ENCODE measurements around the gene TMEM183A.

The TMEM183A gene

GRCh38 chr1:203065191-203065590, 58.0 kb downstream of the TMEM183A start:
- no peak for TF ChIP-seq CTCF (IDR thresholded peaks at IDR 0.05; ENCODE audit: low read depth, low read length)
- no peak overlapping the region for H3K4me3 ChIP-seq (ENCODE audit: low read depth, low read length)
- in situ Hi-C loops (cut with HindIII; ENCODE audit: low sequenced_read_pairs): no loop called here
- no peak for DNase-seq (ENCODE audit: low read depth, low spot score)

- TF ChIP-seq CTCF (IDR thresholded peaks at IDR 0.05; ENCODE audit: low read depth, low read length): no peak
- H3K4me3 ChIP-seq (ENCODE audit: low read depth, low read length): no peak overlapping the region
- no peak for DNase-seq (ENCODE audit: low read depth, low spot score)
- in situ Hi-C loops (cut with HindIII; ENCODE audit: low sequenced_read_pairs): no loop called here
Observed at GRCh38 chr1:203065986-203066385, 58.8 kb downstream of the TMEM183A start.

- in situ Hi-C loops (cut with HindIII; ENCODE audit: low sequenced_read_pairs): no loop called here
- no peak overlapping the region for H3K4me3 ChIP-seq (ENCODE audit: low read depth, low read length)
- no peak for DNase-seq (ENCODE audit: low read depth, low spot score)
- no peak for TF ChIP-seq CTCF (IDR thresholded peaks at IDR 0.05; ENCODE audit: low read depth, low read length)
Observed at GRCh38 chr1:203066965-203067364, 59.8 kb downstream of the TMEM183A start.

GRCh38 chr1:203069030-203069747, 62.0 kb downstream of the TMEM183A start:
- no peak for TF ChIP-seq CTCF (IDR thresholded peaks at IDR 0.05; ENCODE audit: low read depth, low read length)
- no peak overlapping the region for H3K4me3 ChIP-seq (ENCODE audit: low read depth, low read length)
- DNase-seq (ENCODE audit: low read depth, low spot score): no peak
- in situ Hi-C loops (cut with HindIII; ENCODE audit: low sequenced_read_pairs): no loop called here

GRCh38 chr1:203072002-203072602, 64.9 kb downstream of the TMEM183A start:
- no peak overlapping the region for H3K4me3 ChIP-seq (ENCODE audit: low read depth, low read length)
- no peak for TF ChIP-seq CTCF (IDR thresholded peaks at IDR 0.05; ENCODE audit: low read depth, low read length)
- no peak for DNase-seq (ENCODE audit: low read depth, low spot score)
- in situ Hi-C loops (cut with HindIII; ENCODE audit: low sequenced_read_pairs): no loop called here

- no peak for TF ChIP-seq CTCF (IDR thresholded peaks at IDR 0.05; ENCODE audit: low read depth, low read length)
- in situ Hi-C loops (cut with HindIII; ENCODE audit: low sequenced_read_pairs): no loop called here
- no peak overlapping the region for H3K4me3 ChIP-seq (ENCODE audit: low read depth, low read length)
- peak; percentile 4 for DNase-seq (ENCODE audit: low read depth, low spot score)
Observed at GRCh38 chr1:203072911-203073310, 65.7 kb downstream of the TMEM183A start.
